Kidney tubule cell (primary cell): ENCODE data around the gene PSMG3.
A peak's percentile ranks its signal among the peaks of the same experiment; 100 is the strongest.
"Not testable (repeated sequence)": the region's sequence is repeated elsewhere in the genome, so short reads cannot be mapped to it uniquely, and the experiment has no call there.

Source experiments
- DNase-seq: peaks from one replicate; pipeline ENCODE4 v3.0.0-alpha.2; 2018; ENCODE audit warnings: low spot score

PSMG3 gene

GRCh38 chr7:1533547-1534329 is 36.1 kb downstream of the PSMG3 start:
- peak; percentile 95 for DNase-seq

GRCh38 chr7:1533255-1533546 is 36.6 kb downstream of the PSMG3 start:
- no peak for DNase-seq

GRCh38 chr7:1532456-1533254 is 37.2 kb downstream of the PSMG3 start:
- DNase-seq: peak; percentile 94

DNA sequence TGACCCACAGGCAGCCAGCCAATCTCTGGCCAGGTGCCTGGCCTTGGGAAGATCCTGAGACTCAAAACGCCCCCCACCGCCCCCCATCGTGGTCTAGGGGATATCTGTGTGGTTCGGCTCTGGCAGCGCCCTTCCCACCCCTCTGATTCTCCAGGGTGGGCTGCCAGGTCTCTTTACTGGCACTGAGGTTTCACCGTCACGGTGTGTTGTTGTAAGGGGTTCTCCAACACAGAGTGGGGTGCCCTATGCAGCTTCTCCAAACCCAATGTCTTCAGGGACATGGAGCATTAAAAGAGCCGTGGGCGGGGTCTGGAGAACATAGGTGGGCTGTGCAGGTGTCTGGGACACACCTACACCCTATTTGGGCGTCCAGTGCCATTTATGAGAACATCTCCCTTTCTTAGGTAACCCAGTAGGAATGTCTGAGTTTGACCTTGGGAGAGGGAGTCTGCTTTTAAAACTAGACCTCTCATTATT is 37.8 kb downstream of the PSMG3 start:
- DNase-seq: peak; percentile 43

DNA sequence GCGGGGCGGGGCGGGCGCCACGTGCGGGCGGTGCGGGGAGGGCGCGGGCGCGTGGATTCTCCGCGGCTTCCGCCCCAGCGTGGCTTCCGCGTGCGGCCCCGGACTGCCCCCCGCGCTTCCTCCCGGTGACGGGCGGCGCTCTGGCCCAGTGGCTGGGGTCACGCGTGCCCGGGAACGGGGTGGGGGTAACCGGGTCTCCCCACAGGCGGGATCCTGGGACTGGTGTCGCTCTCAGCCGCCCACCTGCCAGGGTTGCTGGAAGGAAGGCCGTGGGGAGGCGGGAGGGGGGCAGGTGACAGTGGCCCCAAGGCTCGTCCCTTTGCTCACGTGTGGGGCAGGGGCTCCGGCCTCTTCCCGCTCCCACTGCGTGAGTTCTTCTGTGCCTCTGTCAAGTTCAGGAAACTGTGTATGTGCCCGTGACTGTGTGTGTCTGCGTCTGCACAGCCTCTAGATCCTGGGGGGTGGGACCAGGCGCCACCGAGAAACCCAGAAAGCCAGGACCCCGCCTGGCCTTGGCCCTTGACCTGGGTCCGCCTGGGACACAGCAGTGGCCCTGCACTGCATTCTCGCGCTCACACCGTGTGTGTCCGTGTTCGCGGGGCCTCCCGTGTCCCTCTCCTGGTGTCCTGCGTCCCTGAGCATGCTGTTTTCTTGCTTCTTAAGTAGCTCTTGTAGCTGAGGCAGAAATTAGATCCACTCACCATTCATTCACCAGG is 38.4 kb downstream of the PSMG3 start:
- DNase-seq: peak; percentile 46

DNA sequence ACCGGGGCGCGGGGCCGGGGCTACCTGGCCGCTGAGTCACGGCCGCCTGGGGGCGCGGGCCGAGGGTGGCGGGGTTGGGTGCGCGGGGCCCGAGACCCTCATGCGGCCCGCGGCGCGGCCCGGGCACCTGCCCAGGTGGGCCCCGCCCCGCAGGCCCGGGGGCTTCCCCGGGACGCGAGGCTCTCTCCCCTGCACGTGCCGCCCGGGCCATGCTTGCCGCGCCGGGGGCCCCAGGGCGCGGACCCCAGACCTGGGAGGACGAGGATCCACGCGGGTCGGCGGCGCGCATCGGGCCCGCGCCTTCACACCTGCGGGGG is 38.9 kb downstream of the PSMG3 start:
- no peak for DNase-seq

- DNase-seq: no peak
These were observed 40.3 kb downstream of the PSMG3 start for GRCh38 chr7:1529383-1530116.

GRCh38 chr7:1526271-1526754 is 43.5 kb downstream of the PSMG3 start:
- DNase-seq: no peak

DNA sequence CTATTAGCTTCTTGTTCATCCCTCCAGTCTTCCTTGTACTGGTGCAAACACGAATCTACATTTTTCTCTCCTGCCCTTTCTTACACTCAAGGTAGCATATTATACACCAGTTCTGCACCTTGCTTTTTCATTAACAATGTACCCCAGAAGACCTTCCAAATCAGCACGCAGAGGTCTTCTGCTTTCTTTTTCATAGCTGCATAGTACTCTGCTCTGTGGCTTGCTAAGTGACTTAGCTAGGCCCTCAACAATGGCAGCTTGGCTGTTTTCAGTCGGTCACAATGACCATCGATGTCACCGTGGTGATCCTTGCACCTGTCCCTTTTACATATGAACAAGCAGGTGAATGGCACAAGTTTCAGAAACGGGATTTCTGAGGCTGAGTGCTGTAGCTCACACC is 44.4 kb downstream of the PSMG3 start:
- DNase-seq: no peak

GRCh38 chr7:1523844-1524243 is 46.0 kb downstream of the PSMG3 start:
- no peak for DNase-seq

DNA sequence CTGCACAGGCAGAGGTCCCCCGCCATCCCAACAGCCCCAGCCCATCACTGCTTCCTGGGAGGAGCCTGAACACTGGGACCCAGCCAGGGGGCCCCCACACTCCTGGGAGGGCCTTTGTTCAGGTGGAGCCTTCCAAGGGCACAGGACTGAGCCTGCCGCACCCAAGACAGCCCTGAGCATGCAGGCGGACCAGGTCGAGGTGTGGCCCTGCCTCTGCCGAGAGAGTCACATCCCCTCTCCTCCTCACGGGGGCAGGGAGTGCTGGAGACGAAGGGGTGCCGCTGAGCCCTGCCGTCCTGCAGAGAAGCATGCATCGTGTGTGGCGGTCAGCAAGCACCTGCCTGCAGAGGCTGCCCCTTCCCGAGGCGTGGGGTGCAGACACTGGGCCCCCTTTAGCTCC is 46.6 kb downstream of the PSMG3 start:
- no peak for DNase-seq

GRCh38 chr7:1521456-1521855 is 48.4 kb downstream of the PSMG3 start:
- no peak for DNase-seq

DNA sequence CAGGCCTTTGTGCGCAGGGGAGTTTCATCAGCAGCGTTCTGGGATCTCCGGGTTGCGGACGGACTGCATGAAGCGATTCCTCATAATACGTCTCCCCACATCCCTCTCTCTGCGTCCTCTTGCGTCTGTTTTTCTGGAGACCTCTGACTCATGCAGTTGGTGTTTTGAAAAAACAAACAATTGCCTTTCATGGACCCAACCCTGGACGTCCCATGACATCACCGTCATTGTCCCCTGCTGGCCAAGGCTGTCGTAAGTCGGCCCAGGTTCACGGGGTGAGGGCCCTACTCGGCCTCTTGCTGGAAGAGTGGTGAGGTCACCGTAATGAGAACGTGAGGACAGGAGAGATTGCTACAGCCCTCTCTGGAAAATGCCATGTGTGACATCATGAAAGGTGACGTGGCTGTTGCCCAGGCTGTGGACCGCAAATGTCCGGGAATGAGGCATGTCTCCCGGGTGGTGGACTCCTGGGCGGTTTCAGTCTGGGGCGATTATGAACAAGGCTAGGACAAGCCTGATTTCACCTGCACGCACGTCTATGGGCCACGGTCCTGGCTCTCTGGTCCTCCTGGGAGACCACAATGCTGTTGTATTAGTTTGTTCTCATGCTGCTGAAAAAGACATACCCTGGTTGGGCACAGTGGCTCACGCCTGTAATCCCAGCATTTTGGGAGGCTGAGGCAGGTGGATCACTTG is 49.1 kb downstream of the PSMG3 start:
- peak; percentile 45 for DNase-seq

GRCh38 chr7:1519322-1519922 is 50.4 kb downstream of the PSMG3 start:
- DNase-seq: not testable (repeated sequence)
